ENCODE data around the gene CDK11A.

GRCh38 chr1:1755852-1756251 is 31.7 kb upstream of the CDK11A start:
- TF ChIP-seq CTCF (conservative IDR thresholded peaks at IDR 0.05 in 1 of 2, IDR thresholded peaks at IDR 0.05 in 1 of 2; ENCODE audit: low read depth in 1 of 2, low read length in 2 of 2) (no peak), EZH2 (IDR thresholded peaks at IDR 0.05; ENCODE audit: low read length, missing control alignments) (no peak)

Measured in fibroblast of lung (primary cell).